Measurements from ENCODE around the gene CHRDL2.

Gene CHRDL2

DNA sequence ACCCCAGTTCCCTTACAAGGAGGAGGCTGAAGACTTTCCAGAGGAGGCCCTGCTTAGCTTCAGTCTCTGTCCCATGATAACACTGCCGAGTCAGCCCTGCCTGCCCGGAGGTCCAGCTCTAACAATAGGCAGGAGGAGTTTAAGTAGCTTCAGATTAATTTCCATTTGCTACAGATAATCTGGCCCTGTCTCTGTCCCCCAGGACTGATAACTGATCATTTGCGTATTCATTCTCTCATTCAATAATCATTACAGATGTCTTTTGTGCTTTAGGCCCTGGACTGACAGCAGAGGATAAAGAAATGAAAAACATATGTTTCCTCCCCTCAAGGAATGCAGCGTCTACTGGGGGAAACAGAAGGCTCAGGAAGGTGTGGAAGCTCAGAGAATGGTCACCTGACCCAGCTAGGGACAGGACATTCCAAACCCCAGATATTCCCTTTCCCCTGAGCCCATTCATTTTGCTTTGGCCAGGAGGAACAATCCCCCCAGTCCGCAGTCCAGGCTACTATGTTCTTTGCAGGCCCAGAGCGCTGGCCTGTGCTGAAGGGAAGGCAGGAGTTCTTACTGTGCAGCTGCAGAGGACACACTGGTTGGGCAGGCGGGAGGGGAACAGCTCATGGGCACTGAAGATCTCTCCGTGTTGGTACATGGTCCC is 20.8 kb downstream of the CHRDL2 start:
- no peak for DNase-seq

DNA sequence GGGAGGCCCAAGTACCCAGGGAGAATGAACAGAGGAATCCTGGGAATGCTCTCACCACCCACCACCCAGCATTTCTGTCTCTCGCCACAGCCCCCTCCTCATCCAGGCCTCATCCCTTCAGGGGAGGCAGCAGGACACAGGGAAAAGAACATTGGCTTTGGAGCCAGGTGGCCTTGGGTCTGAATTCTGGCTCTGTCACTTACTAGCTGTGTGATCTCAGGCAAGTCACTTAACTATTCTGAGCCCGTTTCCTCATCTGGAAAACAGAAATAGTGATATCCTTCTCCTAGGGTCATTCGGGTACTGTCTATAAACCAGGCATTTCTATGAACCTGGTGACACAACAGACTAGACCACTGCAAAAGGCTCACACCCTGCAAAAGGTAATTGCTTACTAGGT is 22.1 kb downstream of the CHRDL2 start:
- no peak for DNase-seq

DNA sequence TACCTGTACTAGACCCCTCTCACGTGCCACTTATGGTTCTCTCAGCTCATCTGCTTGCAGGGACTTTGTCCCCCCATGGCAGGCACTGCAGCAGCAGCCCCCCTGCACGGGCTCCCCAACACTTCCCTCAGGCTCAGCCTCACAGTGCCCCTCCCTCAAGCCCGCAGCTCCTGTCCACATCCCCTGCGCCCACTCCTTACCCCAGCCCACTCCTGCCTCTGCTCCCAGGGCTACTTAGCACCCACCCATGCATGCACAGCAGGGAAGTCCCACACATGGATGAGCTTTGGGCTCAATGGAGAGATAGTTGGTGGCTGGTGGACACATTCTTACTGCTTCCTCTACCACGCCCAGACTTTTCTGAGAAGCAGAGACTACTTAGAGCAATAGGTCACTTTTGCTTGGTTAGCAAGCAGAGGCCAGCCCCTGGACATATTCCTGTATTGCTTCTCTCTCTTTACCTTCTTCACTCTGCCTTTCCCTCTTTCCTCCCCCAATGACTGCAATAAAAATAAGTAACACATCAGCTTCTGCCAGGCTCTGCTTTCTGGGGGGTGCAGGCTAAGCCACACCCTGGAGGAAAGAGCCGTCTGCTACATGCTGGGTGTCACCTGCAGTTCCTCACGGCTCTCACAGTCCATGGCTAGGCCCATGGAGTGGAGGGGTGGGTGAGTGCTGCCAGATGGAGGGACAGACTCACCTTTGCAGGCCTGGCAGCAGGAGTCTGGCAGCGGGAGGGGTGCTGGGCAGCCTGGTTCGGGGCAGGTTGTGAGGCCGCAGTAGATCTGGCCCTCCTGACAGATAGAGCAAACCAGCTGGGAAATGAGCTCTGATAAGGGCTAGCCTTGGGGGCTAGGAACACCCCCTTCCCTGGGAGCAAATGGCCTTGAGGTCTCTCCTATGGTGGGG is 23.4 kb downstream of the CHRDL2 start:
- DNase-seq = no peak

DNA sequence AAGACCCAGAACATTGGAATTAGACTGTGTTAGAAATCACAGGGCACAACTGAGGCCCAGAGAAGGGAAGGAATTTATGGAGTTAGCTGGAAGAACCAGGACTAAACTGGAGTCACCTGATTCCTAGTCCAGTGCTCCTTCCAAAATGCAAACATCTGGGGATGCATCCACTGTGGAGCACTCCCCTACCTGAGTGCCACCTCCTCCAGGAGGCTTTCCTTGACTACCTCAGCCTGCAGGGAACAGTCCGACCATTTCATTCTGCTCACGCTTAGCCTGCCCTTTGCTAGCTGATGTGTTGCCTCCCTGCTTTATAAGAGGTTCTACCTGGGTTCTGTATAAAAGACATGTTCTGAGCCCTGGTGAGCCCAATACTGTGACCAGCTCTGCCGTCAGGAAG is 24.0 kb downstream of the CHRDL2 start:
- no peak for DNase-seq

DNA sequence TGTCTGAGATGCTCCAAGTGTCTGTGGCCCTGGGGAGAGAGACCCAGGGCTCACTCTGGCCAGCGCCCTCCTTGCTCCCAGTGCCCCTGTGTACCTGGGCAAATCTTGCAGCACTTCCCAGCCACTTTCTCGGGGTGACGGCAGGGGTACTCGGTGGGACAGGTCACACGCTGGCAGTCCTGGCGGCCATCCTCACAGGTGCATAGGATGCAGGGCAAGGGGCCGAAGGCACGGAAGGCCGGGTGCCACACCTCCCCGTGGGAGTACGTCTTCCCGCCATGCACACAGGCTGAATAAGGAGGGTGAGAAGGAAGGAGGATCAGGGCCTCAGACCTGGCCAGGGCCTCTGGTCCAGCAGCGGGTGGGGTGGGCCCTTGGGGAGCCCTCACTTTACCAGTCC is 28.0 kb downstream of the CHRDL2 start:
- DNase-seq = no peak

DNA sequence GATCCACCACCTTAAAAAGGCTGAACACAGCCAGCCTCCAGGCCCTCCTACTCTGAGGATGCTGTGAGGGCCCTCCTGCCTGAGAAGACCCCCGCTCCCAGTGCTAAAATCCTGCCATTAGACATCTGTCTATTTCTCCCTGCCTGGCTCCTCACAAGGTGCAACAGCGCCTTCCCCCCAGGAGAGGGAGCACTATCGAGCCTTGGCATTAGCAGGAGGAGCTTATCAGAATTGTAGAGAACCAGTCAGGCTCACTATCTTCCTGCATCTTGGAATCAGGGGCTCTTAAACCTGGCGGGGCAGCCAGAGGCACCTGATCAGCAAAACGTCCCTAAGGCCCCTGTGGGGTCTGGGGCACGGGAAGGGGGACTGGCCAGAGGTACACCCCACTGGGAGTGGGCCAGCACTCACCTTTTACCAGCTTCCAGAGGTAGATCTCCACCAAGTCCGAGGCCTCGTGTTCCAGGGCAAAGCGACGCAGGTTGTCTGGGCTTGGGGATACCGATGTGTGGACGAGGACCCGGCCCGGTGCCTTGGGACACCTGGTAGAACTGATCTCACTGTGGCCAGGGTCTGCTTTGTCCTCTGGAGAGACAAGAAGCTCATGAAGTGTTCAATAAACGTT is 28.7 kb downstream of the CHRDL2 start:
- DNase-seq = peak; percentile 63 to 65

DNA sequence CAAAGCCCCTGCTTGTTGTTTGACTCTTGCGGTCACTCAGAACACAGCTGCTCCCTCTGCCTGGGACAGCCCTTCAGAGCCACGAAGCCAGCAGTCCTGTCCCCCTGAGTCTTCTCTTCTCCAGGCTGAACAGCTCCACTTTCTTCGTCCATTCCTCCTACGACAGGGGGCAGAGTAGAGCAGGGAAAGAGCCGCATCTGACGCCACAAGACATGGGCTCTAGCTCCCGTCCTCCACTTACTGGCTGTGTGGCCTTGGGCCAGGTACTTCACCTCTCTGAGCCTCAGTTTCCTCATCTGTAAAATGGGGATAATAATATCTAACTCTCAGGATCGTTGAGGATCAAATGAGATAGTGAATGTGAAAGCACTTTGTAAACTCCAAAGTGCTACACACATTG is 29.9 kb downstream of the CHRDL2 start:
- no peak for DNase-seq

DNA sequence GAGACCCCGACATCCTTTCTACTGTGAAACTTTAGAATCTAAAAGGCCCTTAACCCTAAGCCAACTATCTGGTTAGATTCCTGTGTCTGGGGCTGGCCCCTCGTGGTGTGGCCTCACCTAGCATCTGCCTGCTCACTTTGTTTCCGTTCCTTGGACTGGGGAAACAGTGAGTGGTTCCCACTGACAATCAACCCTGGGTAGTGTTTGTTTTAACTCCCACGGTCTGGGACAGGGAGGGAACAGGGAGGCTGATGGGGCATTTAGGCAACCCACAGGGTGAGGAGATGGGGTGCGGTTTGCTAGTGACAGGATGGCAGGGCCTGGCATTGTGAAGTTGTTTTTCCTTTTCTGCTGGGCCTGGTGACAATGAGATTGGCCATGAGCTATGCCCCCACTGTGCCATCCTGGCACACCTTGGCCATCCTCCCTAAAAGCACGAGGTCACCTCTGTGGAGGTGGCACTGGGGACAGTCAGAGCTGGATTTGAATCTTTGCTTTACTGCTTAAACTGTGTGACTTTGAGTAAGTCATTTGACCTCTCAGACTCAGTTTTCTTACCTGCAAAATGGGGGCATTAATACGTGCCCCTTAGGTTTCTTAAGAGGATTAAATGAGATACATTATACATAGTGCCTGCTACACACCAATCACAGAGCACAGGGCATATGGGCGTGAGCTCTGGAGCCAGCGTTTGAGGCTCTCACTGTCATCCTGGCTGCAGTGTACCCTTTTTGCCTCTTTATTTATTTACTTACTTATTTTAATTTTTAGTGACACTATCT is 31.4 kb downstream of the CHRDL2 start:
- no peak for DNase-seq

DNA sequence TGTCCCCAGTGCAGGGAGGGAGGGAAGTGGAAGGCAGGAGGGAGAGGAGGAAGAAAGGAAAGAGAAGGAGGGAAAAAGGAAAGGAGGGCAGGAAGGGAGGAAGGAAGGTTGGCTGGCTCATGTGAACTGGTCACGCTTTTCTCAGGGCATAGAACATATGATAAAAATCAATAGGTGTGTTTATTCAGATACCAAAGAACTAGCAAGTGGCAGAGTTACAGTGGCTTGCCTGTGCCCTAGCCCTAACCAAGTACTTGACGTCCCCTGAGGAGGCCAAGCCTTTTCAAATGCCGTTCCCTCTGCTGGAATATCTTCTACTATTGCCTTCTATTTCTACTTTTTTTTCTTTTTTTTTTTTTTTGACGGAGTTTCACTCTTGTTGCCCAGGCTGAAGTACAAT is 33.5 kb downstream of the CHRDL2 start:
- no peak for DNase-seq

DNA sequence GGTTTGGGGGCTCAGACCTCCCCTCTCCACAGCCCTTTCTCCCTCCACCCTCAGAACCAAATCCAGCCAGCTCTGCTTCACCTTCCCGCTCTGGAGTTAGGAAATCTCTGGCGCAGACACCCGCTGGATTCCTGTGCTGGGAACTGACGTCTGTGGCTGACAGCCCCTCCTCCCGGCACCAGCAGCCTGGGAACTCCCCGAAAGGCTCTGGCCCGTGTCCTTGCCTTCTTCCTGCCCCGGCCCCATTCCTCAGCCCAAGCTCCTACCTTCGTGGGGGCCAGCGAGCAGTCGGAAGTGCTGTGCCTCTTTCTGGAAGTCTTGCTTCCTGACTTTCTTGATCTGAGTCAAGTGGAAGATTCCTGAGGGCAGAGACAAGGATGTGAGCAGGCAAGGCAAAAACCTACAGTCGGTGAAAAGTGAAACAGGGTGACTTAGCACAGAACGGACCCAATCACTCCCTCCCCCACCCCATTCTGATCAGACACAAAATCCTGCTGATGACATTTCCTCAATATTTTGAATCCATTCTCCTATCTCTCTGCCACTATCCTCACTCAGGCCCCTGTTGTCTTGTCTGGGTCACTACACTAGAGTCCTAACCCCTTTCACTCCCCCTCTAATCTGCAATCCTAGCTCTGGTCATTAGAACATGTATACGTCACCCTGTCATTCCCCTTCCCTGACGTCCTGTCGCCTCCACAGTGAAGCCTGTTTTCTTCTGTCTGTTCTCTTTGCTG is 34.1 kb downstream of the CHRDL2 start:
- no peak for DNase-seq

DNA sequence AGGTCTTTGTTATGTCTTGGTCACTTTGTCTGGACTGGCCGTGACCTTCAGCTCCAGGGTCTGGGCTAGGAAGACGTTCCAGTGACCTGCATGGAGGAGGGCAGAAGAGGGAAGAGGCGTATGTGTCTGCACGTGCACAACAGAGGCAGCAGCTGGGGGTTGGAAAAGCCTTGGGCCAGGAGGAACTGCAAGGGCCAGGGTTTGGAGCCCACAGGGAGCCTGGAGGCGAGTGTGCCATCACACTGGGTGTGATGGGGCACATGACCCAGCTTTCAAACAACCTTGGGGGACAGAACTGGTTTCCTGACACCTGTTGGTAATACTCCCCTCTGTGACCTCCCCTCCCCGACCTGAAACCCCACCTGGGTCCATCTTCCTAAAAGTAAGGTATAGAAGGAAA is 34.7 kb downstream of the CHRDL2 start:
- no peak for DNase-seq

DNA sequence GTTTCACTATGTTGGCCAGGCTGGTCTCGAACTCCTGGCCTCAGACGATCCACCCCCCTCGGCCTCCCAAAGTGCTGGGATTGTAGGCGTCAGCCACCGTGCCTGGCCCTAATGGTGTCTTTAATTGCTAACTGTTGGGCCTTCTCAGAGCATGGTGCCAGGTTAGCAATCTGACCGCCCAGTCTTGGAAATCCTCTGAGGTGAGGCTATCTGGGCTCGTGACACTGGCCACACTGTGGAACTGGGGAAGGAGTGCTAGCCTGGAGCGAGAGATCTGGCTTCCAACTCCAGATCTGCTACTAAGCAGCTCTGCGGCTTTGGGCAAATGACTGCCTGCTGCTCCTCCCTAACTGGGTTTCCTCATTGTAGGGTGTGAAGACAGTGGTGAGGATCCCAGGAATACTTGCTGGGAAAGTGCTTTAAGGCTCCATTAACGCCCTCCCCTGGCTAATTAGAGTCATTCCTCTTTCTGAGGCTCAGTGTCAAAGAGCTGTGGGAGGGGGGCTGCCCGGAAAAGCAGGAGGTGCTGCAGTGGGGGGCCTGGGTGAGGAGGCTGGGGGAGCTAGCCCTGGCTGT is 35.4 kb downstream of the CHRDL2 start:
- no peak for DNase-seq

DNA sequence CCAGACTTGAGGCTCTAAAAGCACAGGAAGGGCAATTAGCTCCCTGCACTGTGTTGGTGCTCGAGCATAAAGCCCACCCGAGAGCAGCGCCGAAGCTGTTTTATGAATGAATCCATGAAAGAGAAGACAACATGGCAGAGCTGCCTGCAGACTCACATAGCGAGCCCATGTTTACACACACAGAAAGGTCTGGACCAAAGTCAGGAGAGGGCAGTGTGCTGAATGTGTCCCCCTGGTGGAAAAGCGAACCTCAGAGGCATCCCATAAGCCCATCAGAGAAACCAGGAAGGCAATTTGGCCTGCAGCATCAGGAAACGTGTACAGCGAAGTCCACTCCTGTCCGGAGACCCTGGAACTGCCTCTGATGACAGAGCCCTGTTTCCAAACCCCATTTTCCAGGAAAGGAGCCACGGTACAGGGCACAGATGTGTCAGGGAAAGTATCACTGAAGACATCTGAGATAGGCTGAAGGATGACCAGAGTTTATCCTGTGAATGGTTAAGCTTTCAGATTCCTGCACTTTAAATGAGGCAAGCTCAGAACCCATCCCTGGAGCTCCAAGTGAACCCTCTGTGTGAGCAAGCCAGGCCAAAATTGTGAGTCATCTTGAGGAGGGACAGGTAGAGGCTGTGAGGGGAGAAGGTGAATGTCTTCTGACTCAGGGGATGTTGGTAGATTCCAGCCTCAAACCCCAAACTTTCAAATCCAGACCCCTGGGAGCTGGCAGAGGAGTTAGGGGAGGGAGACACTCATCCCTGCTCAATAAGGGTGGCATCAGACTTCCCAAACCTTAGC is 36.9 kb downstream of the CHRDL2 start:
- DNase-seq = no peak

DNA sequence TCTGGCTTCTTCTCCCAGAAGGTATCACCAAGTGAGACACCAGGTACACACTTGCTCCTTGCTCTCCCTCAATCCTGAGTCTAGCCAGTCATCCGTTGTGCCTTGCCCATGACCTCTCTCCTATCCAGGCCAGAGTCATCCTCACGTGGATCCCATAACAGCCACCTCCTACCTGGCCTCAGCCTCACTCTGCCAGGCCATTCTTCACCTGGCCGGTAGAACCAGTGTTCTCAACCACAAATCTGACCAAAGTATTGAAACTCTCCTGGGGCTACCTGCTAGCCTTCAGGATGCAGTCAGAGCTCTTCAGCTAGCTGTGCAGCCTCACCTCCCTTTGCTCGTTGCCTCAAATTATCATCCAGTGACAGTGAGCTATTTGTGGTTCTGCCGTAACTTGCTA is 37.7 kb downstream of the CHRDL2 start:
- no peak for DNase-seq

DNA sequence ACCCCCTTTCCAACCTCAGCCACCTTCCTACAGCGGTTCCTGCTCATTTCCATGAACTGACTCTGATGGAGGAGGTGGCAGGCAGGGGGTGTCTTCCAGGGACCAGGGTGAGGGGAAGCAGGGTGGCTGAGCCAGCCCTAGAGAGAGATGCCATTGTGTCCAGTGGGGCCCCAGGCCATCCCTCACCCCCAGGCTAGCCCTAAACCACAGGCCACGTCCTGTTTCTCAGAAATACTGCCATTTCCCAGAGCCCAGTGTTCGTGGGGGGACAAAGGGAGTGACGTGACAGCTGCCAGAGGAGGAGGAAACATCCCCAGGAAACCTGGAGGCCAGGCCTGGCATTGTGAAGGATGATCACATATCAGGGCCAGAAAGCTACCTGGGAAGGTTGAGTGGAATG is 39.5 kb downstream of the CHRDL2 start:
- no peak for DNase-seq

DNA sequence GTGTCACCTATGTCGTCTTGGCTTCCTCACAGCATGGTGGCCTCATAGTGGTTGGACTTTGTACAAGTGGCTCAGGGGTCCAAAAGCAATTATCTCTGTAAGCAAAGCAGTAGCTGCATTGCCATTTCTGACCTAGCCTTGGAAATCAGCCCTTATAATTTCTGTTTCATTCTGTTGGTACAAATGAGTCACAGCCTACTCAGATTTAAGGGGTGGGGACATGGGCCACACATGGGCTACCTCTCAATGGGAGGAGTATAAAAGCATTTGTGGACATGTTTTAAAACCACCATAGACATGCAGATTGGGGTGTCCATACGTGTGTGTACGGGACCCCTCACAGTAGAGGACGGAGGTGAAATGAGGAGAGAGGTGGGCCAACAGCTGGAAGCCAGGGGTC is 41.6 kb downstream of the CHRDL2 start:
- DNase-seq = no peak

DNA sequence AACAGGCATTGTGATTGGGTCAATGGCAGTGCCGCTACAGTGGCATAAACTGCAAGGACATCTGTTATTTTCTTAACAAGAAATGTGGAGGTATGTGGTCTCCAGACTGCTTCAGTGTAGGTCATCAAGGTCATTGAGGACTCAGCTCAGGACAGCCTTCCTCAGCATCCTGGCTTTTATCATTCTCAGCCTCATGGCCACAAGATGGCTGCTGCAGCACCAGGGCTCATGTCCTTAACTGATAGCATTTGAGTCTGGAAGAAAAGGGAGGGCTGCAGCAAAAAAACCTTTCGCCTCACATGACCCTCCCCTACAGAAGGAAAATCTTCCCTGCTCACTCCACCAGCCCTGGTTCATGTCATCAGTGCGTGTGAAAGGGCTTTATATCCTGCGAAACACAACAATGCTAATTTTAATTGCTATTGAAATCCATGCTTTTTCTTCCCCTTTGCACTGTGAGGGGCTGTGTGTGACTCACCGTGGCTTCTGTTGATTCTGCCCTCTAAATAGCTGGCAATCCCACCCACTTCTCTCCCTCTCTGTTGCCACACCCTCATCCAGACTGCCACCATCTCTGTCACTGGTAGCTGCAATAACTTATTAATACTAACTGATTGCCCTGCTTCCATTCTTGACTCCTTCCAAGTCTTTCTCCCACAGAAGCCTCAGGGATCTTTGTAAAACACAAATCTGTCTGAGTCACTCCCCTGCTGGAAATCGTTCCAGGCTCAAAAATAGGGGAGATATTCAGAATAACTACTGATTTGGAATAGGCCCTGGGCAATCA is 43.8 kb downstream of the CHRDL2 start:
- no peak for DNase-seq

DNA sequence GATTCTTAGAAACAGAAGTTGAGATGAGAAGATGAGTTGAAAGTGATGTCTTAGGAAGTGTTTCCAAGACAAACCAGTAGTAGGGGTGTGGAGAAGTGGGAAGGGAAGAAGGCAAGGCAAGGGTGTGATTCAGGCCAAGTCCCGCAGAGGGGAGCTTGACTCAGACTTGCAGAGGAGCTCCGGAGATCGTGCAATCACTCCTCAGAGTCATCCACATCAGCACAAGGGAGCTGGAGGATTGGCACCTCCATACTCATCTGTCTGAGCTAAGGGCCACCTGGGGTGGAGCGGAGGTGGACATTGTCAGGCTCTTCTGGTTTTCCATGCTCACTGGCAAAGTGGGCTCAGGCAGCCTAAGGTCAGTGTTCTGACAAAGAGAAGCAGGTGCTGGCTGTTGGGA is 44.4 kb downstream of the CHRDL2 start:
- DNase-seq = no peak

DNA sequence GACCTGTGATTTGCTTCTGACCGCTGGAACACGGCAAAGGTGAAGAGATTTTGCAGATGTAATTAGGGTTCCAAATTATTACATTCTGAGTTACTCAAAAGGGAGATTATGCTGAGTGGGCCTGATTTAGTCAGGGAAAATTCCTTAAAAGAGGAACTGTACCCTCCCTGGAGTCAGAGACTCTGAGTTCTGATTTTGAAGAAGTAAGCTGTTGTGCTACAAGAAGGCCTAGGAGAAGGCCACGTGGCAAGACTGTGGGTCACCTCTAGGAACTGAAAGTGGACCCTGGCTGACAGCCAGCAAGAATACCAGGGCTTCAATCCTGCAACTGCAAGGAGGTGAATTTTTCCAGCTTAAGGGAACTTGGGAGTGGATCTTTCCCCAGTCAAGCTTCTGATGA is 45.3 kb downstream of the CHRDL2 start:
- no peak for DNase-seq

DNA sequence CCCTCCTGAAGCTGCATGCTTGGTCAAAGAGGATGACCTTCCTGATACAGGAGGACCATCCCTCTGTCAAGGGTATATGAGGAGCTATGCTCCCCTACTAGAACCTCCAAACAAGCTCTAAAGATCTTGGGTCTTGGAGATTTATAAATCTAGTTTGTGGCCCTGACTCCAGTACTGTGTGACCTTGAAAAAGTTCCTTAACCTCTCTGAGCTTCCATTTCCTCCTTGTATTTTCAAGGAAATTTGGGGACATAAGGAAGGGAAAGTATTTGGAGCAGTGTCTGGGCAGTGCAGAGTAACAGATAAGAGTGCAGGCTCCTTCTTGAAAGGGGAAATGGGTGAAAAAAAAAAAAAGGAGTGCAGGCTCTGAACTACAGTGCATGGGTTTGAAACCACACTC is 45.9 kb downstream of the CHRDL2 start:
- DNase-seq = no peak

Measured in stimulated activated CD4-positive, alpha-beta T cell treated with anti-CD3 and anti-CD28 coated beads, Interleukin-2, amount 100 ng/mL, for 24 hours (primary cell).